ENCODE results near the gene CELF4. TPM values are rescaled to one million over a fixed set of nuclear protein-coding genes. Genes with fewer than 3 reads are reported as not detected.

Gene CELF4
- total and polyA plus RNA-seq, 2 donors (not counting 3 experiments of a cell fraction or from before 2014, with no cell fraction given): not detected

DNA sequence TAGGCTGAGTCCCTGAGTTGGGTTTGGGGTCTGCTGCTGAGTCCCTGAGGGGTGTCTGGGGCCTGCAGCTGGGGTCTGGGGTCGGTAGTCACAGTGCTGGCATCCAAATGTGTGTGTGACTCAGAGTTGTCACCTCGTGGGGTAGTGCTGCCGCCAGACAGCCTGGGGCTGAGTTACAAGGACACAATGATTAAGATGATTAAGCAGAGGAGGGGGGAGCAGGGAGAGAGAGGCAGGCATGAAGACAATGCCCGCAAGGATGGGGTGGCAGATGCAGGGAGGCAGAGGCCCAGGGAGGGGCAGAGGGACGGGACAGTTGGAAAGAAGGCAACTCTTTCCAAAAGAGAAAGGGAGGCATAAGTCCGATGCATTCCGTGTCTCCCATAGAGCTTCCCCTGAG, 120.2 kb downstream of the CELF4 start:
- Histone ChIP-seq H2AFZ (ENCODE audit: low read depth, low read length) (no peak overlapping the region), H3K27ac (ENCODE audit: insufficient read depth, low read depth, low read length) (no peak overlapping the region), H3K4me1 (ENCODE audit: control insufficient read depth, extremely low read depth, insufficient read depth, low read length) (no peaks in the 10 kb centered on the region), H3K36me3 (ENCODE audit: control insufficient read depth in 2 of 2, extremely low read depth in 1 of 2, insufficient read depth in 2 of 2, low read length in 2 of 2) (no peaks in the 10 kb centered on the region), H3K27me3 (ENCODE audit: control insufficient read depth in 2 of 2, insufficient read depth in 2 of 2, low read length in 2 of 2) (no peaks in the 10 kb centered on the region), H3K9me3 (replicated peaks; ENCODE audit: control insufficient read depth, insufficient read depth, low read length) (no peaks in the 10 kb centered on the region), H3K9me1 (replicated peaks; ENCODE audit: control insufficient read depth, extremely low read depth, insufficient read depth, low read length) (no peaks in the 10 kb centered on the region), H3K9ac (replicated peaks; ENCODE audit: extremely low read depth, insufficient read depth, low read length) (no peak overlapping the region), H3K79me2 (ENCODE audit: control insufficient read depth, insufficient read depth, low read length) (no peaks in the 10 kb centered on the region), H3K4me3 (replicated peaks in 1 of 3; ENCODE audit: insufficient read depth in 1 of 3, low read depth in 1 of 3, low read length in 3 of 3) (no peak overlapping the region), H4K20me1 (replicated peaks; ENCODE audit: control insufficient read depth, extremely low read depth, insufficient read depth, low read length) (no peaks in the 10 kb centered on the region), H3K4me2 (ENCODE audit: insufficient read depth, low read length) (no peak overlapping the region)
- FAIRE-seq (no peak), DNase-seq (ENCODE audit: low read depth, low spot score) (no peak)
- dilution Hi-C loops (cut with MboI; ENCODE audit: extremely low pct_ligation_motif_present, low sequenced_read_pairs) (no loop called here), intact Hi-C loops (cut with micrococcal nuclease) (loop anchor here (2.0 kb wide), 1 partner anchor 93 kb away; no protein-coding TSS in a partner anchor)
- CTCF ChIA-PET: interaction anchor here (2.2 kb wide), 1 partner anchor 93 kb away, joined by 8 read pairs; no protein-coding TSS in a partner anchor
- no peak for TF ChIP-seq MYC (IDR thresholded peaks at IDR 0.05; ENCODE audit: low read depth, low read length)
- TF ChIP-seq, protein P1, sequence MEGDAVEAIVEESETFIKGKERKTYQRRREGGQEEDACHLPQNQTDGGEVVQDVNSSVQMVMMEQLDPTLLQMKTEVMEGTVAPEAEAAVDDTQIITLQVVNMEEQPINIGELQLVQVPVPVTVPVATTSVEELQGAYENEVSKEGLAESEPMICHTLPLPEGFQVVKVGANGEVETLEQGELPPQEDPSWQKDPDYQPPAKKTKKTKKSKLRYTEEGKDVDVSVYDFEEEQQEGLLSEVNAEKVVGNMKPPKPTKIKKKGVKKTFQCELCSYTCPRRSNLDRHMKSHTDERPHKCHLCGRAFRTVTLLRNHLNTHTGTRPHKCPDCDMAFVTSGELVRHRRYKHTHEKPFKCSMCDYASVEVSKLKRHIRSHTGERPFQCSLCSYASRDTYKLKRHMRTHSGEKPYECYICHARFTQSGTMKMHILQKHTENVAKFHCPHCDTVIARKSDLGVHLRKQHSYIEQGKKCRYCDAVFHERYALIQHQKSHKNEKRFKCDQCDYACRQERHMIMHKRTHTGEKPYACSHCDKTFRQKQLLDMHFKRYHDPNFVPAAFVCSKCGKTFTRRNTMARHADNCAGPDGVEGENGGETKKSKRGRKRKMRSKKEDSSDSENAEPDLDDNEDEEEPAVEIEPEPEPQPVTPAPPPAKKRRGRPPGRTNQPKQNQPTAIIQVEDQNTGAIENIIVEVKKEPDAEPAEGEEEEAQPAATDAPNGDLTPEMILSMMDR (IDR thresholded peaks at IDR 0.05; ENCODE audit: extremely low read depth in 1 of 2, insufficient read depth in 1 of 2, low read depth in 1 of 2, low read length in 2 of 2): no peak
- no peak for TF ChIP-seq EZH2 (IDR thresholded peaks at IDR 0.05; ENCODE audit: borderline replicate concordance, low read depth, low read length, severe bottlenecking)
- TF ChIP-seq POLR2A (IDR thresholded peaks at IDR 0.05; ENCODE audit: low read depth, low read length): no peak
- no peak for TF ChIP-seq FOS (IDR thresholded peaks at IDR 0.05; ENCODE audit: borderline replicate concordance, insufficient read depth, low read length)
- TF ChIP-seq JUN (IDR thresholded peaks at IDR 0.05; ENCODE audit: borderline replicate concordance, insufficient read depth, insufficient read length, low read depth): no peak
- TF ChIP-seq GATA2 (IDR thresholded peaks at IDR 0.05; ENCODE audit: insufficient read depth, insufficient read length, low read depth, low read length): no peak
- TF ChIP-seq POLR2AphosphoS5 (IDR thresholded peaks at IDR 0.05; ENCODE audit: insufficient read depth, low read depth, low read length): no peak
- TF ChIP-seq, protein P2, sequence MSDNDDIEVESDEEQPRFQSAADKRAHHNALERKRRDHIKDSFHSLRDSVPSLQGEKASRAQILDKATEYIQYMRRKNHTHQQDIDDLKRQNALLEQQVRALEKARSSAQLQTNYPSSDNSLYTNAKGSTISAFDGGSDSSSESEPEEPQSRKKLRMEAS (IDR thresholded peaks at IDR 0.05; ENCODE audit: insufficient read depth, insufficient read length): no peak
- POLR2A ChIA-PET: no interaction called here
- no TSS peak for BruUV-seq (replicated peaks)
